ENCODE measurements around the gene WDR37.
"Not testable (repeated sequence)": the region's sequence is repeated elsewhere in the genome, so short reads cannot be mapped to it uniquely, and the experiment has no call there.

WDR37 gene

DNA sequence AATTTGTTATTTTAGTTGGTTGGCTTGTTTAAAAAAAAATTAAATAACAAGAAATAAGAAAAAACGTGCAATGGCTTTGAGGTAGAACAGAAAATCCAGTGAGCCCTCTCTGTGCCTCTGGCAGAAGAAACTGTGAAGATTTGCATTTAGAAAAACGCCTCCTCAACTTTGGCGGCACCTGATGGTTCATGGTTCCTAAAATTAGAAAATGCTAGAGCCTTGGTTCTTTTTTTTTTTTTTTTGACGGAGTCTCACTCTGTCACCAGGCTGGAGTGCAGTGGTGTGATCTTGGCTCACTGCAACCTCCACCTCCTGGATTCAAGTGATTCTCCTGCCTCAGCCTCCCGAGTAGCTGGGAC, 105.1 kb downstream of the WDR37 start:
- FAIRE-seq; DNase-seq (ENCODE audit: insufficient read length, low spot score): not testable (repeated sequence)

DNA sequence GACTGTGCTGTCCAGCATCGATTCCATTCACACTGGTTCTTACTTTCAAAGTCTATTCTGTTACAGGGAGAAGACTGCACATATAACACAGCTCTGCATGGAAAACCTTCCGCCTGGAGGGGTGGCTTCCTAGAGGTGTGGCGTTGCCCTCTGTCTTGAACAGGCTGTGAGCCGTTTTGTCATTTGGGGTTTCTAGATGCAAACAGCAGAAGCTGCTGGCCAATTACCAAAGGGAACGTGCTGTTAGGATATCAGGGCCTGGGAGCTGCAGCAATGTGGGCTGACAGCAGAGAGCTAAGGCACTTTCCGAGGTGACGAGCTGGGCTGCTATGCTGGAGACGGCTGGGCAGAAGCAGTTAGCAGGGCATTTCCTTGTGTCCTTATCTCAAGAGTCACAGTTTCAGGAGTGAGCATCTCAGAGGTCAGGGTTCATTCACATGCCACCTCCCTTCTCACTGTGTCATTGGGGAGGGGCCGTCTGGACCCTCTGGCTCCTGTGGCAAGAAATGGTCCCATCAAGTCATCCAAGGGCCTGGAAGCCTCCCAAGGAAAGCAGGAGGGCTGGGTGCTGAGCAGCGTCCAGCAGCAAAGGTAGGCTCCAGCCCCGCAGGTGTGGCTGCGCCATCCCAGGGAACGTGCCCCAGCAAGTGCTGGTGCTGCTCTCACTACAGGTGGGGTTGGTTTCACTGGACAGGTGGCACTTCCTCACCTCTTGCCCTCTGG, 106.5 kb downstream of the WDR37 start:
- DNase-seq (ENCODE audit: insufficient read length, low spot score) (no peak), FAIRE-seq (no peak)

DNA sequence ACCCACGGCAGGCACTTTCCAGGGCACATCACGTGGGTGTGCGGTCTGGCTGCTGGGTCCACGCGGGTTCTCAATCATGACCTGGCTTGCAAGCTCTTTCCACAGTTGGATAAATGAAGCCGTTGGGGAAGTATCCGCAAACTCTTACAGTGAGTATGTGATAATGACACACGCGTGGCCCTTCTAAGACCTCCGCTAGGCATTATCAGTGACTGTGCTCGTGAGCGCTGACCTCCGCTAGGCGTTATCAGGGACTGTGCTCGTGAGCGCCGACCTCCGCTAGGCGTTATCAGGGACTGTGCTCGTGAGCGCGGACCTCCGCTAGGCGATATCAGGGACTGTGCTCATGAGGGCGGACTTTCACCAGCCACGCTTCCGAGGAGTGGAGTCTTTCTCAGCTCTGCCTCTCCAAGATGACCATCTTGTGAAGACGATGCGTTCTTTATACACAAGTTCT, 107.0 kb downstream of the WDR37 start:
- DNase-seq (ENCODE audit: insufficient read length, low spot score) (no peak), FAIRE-seq (no peak)

DNA sequence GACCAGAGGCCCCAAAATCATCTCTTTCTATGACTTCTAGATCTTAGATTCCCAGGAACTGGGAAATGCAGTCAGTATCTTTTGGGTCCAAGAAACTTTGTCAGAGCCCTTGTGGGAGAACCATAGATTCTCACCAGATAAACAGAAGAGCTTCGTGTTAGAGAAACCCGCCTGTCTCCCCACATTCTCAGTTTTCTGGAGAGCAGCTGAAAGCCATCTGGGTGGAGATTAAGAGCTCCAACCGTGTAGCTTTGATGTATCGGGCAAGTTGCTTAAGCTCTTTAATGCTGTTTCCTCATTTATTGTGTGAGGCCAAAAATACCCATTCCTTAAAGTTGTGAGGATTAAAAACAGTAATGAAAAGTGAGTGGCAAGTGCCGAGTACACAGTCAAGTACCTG, 107.6 kb downstream of the WDR37 start:
- DNase-seq (ENCODE audit: insufficient read length, low spot score) (no peak), FAIRE-seq (no peak)

DNA sequence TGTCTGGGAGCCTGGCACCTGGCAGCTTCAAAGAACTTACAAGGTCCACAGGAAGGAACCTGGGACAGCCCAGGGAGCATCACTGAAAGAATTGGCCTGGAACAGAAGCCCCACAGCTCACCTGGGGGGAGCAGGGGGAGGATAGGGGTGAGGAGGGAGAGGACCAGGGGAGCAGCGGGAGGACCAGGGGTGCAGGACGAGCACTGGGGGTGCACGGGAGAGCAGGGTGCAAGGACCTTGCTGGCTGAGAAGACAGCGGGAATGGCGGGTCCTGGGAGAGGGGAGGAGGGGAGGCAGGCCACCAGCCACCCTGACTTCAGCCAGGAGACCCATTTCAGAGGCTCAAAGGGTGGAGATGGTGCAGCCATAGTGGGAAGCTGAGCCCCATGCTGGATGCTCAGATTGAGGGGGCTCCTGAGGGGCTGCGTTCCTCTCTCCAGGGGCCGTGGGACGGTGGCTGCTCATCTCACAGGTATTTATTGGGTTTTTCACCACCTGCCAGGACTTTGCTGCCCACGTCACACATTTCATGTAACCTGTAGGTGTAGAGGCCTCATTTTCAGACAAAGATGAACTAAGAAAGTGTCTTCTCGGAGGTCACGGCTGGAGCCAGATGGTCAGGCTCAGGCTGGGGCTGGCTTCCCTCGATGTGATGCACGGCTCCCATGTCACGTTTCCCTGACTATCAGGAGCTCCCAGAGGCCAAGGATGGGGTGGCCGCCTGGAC, 110.1 kb downstream of the WDR37 start:
- FAIRE-seq (no peak), DNase-seq (ENCODE audit: insufficient read length, low spot score) (no peak)

DNA sequence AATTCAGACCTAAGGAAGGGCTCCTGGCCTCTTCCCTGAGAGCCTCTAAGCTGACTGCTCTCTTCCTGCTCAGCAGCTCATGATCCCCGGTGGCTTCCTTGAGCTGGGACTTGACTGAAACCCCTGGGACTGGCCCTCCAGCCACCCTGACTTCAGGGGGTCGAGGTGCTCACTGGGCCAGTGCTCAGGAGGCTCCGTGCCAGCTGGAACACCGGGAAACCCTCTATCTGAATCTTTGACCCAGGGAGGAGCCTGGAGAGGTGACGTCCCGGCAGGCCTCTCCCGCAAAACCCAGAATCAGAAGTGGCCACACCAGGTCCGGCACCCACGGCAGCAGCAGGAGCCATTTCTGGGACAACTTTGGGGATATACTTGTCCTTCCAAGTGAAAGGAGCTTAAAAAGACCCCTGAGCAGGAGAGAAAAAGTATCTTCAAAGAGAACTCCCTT, 110.7 kb downstream of the WDR37 start:
- no peak for DNase-seq (ENCODE audit: insufficient read length, low spot score)
- no peak for FAIRE-seq

DNA sequence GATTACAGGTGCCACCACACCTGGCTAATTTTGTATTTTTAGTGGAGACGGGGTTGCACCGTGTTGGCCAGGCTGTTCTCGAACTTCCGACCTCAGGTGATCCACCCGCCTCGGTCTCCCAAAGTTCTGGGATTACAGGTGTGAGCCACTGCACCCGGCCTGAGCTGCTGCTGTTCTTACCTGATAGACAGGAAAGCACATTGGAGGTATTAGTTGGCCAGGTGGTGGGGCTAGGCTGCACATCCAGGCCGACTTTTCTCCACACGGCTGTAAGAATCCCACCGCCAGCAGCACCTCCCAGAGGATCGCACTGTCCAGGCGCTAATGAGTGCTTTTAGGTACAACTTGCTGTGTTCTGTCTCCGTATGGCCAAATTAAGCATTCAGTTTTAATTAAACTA, 112.6 kb downstream of the WDR37 start:
- no peak for FAIRE-seq

DNA sequence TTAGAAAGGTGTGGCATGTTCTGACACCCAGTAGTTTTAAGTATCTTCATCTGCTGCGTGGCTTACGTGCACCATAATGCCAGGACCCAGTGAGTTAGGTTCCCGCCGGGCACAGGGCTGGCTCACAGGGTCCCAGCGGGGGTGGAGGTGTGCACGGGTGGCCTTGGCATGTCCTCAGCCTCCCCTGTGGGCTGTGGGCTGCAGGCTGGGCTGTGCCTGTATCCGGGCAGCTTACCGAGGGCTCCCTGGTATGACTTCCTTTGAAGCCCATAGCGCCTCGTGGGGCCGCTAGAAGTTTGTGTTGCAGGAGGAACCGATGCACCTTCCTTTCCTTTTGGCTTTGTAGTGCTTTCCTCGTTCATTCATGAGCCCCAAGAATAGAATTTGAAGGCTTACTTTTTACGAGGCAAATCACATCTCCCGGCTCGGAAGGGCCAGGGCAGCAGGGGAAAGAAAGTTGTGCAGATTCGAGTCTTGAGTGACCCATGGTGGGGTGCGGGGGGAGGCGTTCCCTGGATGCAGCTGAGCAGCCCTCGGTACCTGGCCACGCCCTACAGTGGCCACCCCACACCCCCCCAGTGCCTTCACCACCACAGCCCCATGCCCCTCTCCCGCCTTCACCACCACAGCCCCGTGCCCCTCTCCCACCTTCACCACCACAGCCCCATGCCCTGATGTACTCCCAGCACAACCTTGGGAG, 113.2 kb downstream of the WDR37 start:
- no peak for FAIRE-seq
- DNase-seq (ENCODE audit: insufficient read length, low spot score), result no peak

More for the DNA sequence above, 112.6 kb downstream of the WDR37 start:
- DNase-seq (ENCODE audit: insufficient read length, low spot score), result no peak

DNA sequence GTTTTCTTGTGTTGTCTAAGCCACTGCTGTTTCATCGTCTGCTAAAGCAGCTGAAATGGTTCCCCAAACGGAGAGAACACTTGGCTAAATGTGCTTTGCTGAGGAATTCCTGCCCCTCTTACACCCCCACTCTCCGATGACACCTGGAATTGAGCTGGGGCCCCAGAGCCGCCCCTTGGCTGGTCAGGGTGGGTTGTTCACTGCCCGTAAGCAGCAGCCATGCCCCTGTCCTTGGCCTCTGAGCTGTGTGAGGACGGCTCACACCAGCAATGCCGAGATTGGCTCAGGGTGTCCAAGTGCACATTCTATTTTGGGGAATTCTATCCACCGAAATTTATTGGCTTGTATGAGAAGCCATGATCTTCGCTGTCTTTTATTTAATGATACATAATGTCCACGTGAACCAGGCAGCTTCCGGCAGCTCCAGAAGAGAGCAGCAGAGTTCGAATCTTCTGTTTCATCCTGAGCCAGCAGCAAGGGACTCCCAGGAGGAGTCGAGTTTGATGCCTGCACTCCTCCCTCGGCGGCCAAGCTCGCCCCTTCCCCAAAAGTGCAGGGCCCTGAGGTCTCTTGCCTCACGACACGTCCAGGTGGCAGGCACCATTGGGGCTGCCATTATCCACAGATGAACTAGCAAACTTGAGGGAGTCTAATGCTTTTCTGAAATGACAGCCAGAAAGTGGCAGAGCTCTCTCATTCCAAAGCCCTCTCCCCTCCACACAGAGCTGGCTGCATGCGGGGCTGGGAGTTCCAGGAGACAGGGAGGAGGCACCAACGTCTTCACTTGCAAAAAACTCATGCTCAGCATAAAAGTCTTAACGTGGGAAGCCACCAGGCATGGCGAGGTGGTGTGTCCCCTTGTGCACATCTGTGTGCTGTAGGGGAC, 114.0 kb downstream of the WDR37 start:
- FAIRE-seq, result no peak
- DNase-seq (ENCODE audit: insufficient read length, low spot score), result no peak

DNA sequence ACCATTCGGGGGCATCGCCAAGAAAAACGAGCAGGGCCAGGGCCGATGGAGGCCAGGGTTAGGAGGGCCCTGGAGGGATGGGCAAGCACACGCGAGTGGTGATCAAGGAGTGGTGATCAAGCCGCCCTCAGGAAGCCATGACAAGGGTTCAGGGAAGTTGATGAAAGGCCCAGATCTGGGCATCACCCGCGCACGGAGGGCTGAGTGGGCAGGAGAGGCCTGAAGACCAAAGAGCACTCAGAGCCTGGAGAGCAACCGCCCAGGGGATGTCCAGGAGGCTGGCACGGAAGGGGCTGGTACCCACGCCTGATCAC, 114.6 kb downstream of the WDR37 start:
- FAIRE-seq, result no peak
- no peak for DNase-seq (ENCODE audit: insufficient read length, low spot score)

DNA sequence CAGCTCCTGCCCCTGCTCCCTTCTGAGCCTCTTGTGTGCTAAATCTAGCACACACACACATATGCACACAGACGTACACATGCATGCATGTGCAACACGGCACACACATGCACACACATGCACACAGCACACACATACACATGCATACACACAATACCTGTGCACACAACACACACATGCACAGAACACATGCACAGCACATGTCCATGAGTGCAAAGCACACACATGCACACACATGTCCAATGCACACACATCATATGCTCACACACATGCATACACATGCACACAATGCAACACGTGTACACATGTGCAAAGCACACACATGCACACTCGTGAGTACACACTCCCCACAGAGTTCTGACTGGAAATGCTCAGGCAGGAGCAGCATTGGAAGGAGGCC, 115.0 kb downstream of the WDR37 start:
- FAIRE-seq (peak; percentile 86), DNase-seq (ENCODE audit: insufficient read length, low spot score) (no peak)

DNA sequence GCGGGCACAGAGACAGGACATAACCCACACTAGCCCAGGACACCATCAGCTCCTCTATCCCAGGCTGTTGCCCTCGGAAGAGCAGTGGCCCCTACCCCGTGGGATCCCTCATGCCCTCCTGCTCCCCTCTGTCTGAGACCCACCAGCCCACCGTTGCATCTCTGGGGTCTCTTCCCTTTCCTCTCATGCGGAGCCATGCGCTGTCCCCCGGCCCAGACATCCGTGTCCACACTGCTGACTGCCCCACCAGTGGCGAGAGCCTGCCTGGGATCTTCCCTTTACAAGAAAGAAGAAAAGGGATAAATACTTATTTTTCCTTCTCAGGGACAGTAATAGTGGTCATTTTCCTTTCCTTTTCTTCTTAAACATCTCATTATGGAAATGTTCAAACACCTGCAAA, 115.4 kb downstream of the WDR37 start:
- DNase-seq (ENCODE audit: insufficient read length, low spot score), result no peak
- FAIRE-seq, result no peak

DNA sequence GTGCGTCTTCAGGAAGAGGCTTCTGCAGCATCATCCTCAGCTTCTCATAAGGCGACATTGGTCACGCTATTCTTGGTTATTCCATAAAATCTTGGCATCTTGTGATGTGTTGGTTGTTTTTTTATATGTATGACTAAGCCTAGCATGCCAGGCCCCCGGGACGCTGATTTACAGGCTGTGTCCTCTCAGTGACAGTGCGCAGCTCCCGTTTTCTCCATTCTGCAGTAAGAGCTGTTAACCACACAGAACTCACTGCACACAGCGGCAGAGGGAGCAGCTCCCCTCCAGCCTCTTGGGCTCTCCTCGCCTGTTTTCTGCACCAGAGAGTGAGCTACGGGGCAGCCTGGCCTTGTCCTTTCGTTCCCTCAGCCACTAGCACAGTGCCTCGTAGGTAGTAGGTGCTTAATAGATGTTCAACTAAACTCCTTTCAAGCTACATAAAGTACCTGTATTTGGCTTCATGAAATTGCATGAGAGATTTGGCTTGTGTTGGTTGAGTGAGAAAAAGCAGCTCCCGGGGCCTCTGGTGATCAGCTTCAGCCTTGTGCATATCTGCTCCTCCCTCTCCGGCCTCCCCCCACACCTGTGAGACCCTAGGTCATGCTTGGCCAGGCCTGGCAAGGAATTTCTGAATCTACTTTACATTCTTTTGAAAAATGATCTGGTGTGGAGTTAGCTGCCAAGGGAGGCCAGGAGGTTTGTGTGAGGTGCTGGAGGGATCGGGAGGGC, 116.2 kb downstream of the WDR37 start:
- FAIRE-seq, result no peak
- no peak for DNase-seq (ENCODE audit: insufficient read length, low spot score)

DNA sequence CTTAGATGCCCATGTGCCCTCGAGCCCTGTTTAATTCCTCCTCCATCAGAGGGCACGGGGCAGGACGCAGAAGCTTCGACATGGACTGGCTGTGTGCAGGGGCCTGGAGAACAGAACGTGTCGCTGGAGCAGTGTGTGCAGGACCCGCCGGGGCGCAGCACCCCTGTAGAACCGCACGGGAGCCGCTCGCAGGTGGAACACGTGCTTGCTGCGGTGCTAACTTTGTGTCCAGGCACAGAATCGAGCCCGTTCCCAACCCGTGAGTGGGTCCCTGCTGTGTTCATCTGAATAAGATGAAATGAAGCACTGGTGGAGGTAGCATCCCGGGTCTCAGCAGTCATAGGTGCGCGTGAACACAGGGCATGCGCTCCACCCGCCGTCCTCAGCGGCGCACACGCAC, 116.9 kb downstream of the WDR37 start:
- no peak for FAIRE-seq
- DNase-seq (ENCODE audit: insufficient read length, low spot score), result no peak

DNA sequence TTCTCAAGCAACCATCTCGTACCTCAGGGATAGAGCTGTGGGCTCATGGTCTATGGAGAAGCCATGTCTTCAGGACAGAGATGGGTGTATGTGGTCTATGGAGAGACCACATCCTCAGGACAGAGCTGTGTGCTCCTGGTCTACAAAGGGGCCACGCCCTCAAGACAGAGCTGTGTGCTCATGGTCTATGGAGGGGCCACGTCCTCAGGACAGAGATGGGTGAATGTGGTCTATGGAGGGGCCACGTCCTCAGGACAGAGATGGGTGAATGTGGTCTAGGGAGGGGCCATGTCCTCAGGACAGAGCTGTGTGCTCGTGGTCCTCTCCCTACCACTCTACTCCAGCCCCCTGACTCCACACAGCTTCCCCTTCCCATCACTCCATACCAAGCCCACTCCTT, 117.8 kb downstream of the WDR37 start:
- FAIRE-seq (peak; percentile 79), DNase-seq (ENCODE audit: insufficient read length, low spot score) (no peak)

DNA sequence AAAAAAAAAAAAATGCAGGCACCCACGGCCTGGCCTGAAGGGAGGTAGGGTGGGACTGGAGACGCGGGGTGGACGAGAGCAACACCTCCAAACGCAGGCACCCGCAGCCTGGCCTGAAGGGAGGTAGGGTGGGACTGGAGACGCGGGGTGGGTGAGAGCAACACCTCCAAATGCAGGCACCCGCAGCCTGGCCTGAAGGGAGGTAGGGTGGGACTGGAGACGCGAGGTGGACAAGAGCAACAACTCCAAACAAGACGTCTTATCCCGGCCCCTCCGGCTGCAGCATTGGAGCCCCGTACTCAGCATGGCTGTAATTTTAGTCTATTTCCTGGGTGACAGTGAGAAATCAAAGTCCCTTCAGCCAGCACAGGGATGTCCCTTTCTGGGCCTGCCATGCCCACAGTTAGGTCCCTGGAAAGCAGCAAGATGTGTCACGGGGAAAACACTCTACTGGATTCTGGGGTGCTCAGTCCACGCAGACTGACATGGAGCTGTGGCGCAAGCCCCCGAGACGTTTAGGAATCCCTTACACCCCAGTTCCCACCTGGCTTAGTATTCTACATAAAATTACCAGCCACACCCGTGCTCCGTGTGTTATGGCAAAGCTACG, 119.9 kb downstream of the WDR37 start:
- FAIRE-seq (no peak), DNase-seq (ENCODE audit: insufficient read length, low spot score) (no peak)

DNA sequence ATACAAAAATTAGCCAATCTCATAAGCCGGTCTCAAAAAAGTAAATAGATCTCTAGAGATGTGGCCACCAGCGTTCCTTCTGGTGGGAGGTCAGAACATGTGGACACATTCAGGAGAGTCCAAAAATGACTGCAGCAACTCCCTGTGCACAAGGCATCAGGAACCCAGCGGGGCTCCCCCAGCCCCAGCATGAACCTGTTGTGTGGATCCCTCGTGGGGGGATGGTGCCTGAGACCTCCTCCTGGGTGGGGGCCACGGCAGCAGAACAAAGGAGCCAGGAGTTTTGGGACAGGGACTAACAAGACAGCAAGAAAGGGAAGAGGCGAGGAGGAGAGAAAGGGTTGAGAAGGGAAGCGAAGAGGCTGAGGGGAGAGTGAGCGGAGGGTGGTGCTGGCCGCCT, 121.8 kb downstream of the WDR37 start:
- no peak for DNase-seq (ENCODE audit: insufficient read length, low spot score)
- FAIRE-seq, result no peak

DNA sequence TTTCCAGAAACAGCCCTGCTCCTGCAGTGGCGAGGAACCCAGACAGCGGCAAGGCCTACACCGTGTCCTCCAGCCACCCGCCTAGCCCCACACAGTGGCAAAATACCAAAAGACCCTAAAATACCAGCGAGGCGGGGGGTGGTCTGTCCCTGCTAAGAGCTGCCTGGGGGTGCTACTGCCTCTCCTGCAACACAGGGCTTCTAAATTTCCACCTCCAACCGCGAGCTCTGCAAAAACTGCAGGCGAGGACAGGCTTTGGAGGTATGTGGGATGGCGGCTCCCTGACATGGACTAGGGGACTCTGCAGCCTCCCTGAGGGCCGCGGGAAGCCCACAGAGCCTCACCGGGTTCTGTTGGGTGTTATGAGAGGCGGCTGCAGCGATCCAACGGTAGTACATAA, 122.3 kb downstream of the WDR37 start:
- FAIRE-seq (no peak), DNase-seq (ENCODE audit: insufficient read length, low spot score) (no peak)

DNA sequence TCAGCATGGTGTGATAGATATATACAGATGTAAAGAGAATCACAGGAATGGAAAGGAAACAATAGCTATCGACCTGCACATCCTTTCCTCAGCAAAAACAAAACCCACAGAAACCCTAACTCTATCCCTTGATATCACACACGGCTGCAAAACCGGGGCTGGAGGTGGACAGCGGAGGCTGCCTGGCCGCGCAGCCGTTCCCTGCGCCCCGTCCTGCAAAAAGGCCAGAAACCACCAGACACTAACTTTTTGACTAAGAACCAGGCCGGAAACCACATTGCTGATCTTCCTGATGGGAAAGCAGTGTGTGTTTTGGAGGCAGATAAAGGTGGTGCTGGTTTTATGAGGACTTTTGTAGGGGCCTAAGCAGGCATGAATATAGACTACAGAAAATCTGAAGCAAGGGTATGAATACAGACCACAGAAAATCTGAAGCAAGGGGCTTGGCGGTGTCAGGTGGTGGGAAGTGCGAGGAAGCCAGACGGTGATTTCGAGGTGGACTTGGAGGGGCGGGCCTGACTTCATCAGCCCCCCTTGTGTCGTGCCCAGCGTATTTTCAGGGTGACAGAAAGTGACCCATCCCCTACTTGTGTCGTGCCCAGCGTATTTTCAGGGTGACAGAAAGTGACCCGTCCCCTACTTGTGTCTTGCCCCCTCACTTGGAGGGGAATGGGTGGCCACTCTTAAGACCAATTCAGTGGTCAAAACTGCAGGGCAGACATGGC, 123.3 kb downstream of the WDR37 start:
- FAIRE-seq (no peak), DNase-seq (ENCODE audit: insufficient read length, low spot score) (no peak)
